ENCODE data around the gene MAMLD1.

The MAMLD1 gene

DNA sequence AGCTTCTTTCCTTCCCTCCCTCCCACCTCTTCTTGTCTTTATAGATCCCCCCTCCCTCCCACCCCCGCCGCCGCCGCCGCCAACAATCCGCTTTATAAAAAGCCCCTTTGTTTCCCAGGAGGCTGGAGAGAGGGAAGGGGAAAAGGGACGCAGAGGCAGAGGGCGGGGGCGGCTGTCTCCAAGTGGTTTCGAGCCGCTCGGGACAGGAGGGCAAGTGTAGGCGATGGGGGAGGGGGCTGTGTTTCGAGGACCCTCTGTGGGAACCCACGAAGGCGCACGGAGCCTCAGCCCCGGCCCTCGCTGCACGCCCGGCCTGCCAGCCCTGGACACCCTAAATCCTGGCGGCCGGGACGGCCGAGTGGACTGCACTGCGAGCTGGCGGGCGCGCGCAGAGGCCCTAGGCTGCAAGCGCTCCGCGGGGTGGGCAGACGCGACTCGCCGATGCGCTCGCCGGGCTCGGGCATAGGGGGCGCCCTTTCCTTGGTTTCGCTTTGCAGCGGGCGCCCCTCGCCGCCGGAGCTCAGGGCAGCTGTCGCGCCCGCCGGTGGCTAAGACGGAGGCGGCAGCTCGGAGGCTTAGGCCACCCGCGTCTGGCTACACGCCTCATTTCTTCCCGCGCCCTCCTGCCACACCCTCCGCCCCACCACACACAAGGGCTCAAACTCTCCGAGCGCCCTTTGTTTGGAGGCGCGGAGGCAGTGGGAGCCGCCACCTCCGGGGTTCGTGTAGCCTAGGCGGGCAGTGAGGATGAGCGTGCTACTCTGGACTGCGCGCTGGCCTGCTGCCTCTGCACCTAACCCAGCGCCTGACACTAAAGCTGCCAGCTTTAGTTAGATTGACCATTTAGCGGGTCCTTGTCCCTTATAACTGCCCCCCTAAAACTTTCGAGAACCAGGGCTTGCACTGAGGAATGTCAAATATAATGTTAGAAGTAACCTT lies 2.2 kb downstream of the MAMLD1 start:
- Histone ChIP-seq H3K4me3 (ENCODE audit: low read depth, low read length) (peak overlapping the region; percentile 78), H3K36me3 (ENCODE audit: control insufficient read depth, insufficient read depth, low read length) (no peaks in the 10 kb centered on the region), H3K27me3 (ENCODE audit: control insufficient read depth, insufficient read depth, low read length) (peaks cover 70% of the 10 kb centered on the region), H3K4me1 (ENCODE audit: control insufficient read depth, insufficient read depth, low read length) (peaks cover 18% of the 10 kb centered on the region), H3K9ac (ENCODE audit: low read length) (peak overlapping the region; percentile 67), H3K27ac (ENCODE audit: low read depth, low read length) (no peak overlapping the region), H3K9me3 (ENCODE audit: control insufficient read depth, insufficient read depth, low read depth, low read length) (no peaks in the 10 kb centered on the region)

DNA sequence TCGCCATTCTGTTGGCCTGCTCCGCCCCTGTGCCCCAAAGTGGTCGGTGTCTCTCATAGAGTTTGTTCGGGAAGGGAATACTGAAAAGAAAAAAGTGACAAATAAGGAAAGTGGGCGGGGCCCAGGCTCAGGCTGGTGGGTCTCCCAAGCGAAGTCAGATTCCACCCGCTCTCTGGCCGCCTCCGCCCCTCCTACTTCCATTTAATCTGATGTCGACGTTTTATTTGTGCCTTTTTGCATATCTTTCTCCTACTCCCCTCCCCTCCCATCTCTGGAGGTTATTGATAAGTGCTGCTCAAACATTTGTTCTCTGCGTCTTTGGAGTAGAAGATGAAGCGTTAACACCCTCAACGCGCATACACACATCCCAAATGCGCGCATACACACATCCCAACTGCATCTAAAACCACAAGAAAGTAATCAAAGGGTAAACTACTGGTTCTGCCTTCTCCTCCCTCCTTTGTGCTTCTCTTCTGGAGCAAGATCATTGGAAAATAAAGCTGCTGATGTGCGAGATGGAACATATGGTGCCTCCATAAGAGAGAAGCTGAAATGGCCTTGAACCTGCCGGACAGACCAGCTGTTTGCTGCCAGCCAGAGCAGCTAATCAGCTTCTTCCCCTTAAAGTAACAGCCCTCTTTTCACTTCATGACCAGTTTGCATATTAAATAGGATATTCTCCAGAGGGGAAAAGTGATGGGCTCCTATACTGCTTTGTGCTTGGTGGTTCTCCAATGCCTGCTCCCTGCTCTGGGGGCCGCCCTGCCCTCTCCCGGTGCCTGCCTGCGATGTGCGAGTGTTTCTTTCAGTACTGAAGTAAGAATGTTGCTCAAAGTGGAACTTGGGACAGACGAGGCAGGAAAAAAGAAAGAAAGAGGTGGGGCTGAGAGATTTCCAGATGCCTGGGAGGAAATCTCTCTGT lies 3.1 kb downstream of the MAMLD1 start:
- H3K4me1 ChIP-seq (ENCODE audit: control insufficient read depth, insufficient read depth, low read length) = peaks cover 18% of the 10 kb centered on the region
- peaks cover 61% of the 10 kb centered on the region for H3K27me3 ChIP-seq (ENCODE audit: control insufficient read depth, insufficient read depth, low read length)
- H3K27ac ChIP-seq (ENCODE audit: low read depth, low read length) = no peak overlapping the region
- H3K36me3 ChIP-seq (ENCODE audit: control insufficient read depth, insufficient read depth, low read length) = no peaks in the 10 kb centered on the region
- H3K4me3 ChIP-seq (ENCODE audit: low read depth, low read length) = peak overlapping the region; percentile 78
- peak overlapping the region; percentile 66 for H3K9ac ChIP-seq (ENCODE audit: low read length)
- no peaks in the 10 kb centered on the region for H3K9me3 ChIP-seq (ENCODE audit: control insufficient read depth, insufficient read depth, low read depth, low read length)

DNA sequence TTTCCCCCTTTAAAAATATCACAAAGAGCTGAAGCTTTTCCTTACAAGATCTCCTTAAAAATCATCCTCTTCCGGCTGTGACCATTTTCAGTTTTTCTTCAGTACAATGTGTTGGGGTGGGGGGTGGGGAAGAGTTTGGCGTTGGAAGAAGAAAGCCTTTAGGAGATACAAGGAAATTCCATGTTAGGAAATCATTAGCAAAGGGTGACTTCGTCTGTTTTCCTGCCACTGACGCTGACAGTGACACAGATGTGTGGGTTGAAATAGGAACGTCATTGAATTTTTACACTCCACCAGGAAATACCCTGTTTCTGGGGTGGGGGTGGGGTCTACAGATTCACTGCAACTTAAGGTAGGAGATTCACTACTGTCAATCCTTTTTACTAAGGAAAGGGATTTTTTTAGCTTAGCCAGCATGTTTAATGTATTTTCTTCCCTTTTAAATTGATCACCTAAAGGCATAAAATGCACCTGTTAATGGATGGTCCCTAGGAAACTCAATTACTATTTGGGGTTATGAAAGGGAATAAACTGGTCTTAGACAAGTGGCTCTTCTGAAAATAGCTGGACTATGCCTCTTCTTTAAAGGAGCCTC lies 3.9 kb downstream of the MAMLD1 start:
- H3K9ac ChIP-seq (ENCODE audit: low read length) = no peak overlapping the region
- peaks cover 60% of the 10 kb centered on the region for H3K27me3 ChIP-seq (ENCODE audit: control insufficient read depth, insufficient read depth, low read length)
- H3K4me3 ChIP-seq (ENCODE audit: low read depth, low read length) = peak overlapping the region; percentile 78

DNA sequence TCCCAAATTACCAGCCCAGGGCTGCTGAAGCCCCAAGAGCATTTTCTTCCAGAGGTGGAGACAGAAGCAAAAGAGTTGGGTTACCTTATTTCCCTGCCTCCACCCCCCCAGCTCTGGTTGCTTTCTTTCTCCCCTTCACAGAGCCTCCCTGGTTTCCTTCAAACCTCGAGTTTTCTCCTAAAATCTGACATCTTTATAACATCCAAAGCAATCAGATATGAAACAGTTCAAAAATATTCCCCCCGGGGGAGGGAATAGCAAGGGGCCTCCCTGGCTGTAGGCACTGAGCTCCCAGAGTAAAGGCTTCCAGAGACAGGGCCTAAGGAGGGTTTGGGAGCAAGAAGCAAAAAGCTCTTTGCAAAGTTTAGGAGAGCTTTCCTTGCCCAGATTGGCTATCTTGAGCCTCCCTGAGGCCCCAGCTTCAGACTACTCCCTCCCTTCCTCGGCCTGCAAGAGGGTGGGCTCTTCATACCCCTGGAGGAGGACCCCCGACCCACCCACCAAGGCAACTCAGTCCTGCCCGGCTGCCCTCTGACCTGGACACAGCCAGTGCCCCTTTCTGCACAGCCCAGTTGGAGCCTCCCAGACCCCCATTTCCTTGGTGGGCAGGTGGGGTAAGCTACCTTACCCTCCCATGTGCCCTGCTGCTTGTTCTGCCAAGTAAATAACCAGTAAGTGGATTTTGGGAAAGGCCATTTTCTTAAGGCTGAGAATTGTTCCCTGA lies 7.6 kb downstream of the MAMLD1 start:
- Histone ChIP-seq H3K27me3 (ENCODE audit: control insufficient read depth, insufficient read depth, low read length) (peaks cover 47% of the 10 kb centered on the region), H3K9ac (ENCODE audit: low read length) (no peak overlapping the region), H3K27ac (ENCODE audit: low read depth, low read length) (no peak overlapping the region), H3K36me3 (ENCODE audit: control insufficient read depth, insufficient read depth, low read length) (no peaks in the 10 kb centered on the region), H3K4me3 (ENCODE audit: low read depth, low read length) (no peak overlapping the region), H3K9me3 (ENCODE audit: control insufficient read depth, insufficient read depth, low read depth, low read length) (no peaks in the 10 kb centered on the region), H3K4me1 (ENCODE audit: control insufficient read depth, insufficient read depth, low read length) (peaks cover 22% of the 10 kb centered on the region)

More for the DNA sequence above, 3.9 kb downstream of the MAMLD1 start:
- H3K27ac ChIP-seq (ENCODE audit: low read depth, low read length) = no peak overlapping the region
- H3K4me1 ChIP-seq (ENCODE audit: control insufficient read depth, insufficient read depth, low read length) = peaks cover 15% of the 10 kb centered on the region
- no peaks in the 10 kb centered on the region for H3K36me3 ChIP-seq (ENCODE audit: control insufficient read depth, insufficient read depth, low read length)
- H3K9me3 ChIP-seq (ENCODE audit: control insufficient read depth, insufficient read depth, low read depth, low read length) = no peaks in the 10 kb centered on the region

DNA sequence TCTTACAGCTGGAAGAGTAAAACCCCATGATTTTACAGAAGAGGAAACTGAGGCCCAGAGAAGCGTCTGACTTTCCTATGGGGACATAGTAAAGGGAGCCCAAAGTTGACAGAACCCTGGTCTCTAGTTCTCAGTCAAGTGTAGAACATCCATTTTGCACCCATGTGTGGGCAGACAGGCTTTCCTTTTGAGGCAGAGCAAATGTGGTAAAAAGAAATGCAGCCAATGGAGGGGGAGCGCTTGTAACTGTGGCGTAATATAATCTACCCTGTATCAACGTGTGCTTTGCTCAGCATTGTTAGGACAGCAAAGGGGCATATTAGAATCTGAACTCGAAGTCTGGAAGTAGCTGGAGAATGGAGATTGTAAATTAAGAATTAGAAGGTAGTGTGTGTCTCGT lies 8.8 kb downstream of the MAMLD1 start:
- Histone ChIP-seq H3K4me1 (ENCODE audit: control insufficient read depth, insufficient read depth, low read length) (peaks cover 17% of the 10 kb centered on the region), H3K4me3 (ENCODE audit: low read depth, low read length) (no peak overlapping the region), H3K27ac (ENCODE audit: low read depth, low read length) (no peak overlapping the region), H3K27me3 (ENCODE audit: control insufficient read depth, insufficient read depth, low read length) (peaks cover 36% of the 10 kb centered on the region), H3K9ac (ENCODE audit: low read length) (no peak overlapping the region), H3K9me3 (ENCODE audit: control insufficient read depth, insufficient read depth, low read depth, low read length) (no peaks in the 10 kb centered on the region), H3K36me3 (ENCODE audit: control insufficient read depth, insufficient read depth, low read length) (no peaks in the 10 kb centered on the region)

DNA sequence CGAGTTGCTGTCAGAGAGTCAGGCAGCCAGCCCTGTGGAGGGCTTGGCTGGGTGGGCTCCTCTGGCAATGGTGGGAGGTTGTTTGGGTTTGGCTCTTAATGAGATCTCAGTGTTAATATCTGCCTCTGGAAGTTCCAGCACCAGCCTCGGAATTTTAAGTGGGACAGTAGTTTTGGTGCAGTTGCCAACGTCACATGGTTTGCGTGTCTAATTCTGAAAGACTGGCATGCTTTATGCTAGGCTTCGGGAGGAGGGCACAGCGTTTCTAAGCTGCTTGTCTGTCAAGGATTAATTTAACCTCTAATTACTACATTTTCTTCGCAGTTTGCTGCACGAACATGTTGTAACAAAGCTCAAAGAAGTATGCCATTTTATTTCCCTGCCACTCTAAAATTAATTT lies 9.2 kb downstream of the MAMLD1 start:
- H3K4me1 ChIP-seq (ENCODE audit: control insufficient read depth, insufficient read depth, low read length) = peaks cover 18% of the 10 kb centered on the region
- H3K9ac ChIP-seq (ENCODE audit: low read length) = no peak overlapping the region
- peaks cover 32% of the 10 kb centered on the region for H3K27me3 ChIP-seq (ENCODE audit: control insufficient read depth, insufficient read depth, low read length)
- no peaks in the 10 kb centered on the region for H3K36me3 ChIP-seq (ENCODE audit: control insufficient read depth, insufficient read depth, low read length)
- H3K27ac ChIP-seq (ENCODE audit: low read depth, low read length) = no peak overlapping the region
- no peaks in the 10 kb centered on the region for H3K9me3 ChIP-seq (ENCODE audit: control insufficient read depth, insufficient read depth, low read depth, low read length)
- no peak overlapping the region for H3K4me3 ChIP-seq (ENCODE audit: low read depth, low read length)

DNA sequence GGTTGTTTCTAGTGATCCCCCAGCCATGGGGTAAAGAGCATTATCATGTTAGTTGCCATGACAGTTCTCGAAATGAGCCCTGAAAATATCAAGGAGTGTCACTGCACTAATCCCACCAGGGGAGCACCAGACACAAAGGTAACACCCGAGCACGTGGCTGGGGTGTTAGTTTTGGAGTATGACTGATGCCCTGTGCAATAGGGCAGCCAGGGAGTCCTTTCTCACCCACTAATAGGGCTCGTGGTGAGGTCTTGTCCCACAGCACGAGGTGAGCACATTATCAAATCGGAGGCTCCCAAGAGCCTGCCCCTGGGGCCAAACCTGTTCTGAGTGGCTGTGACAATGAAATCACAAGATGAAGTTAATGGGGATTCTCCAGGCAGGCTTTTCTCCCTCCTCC lies 9.6 kb downstream of the MAMLD1 start:
- H3K36me3 ChIP-seq (ENCODE audit: control insufficient read depth, insufficient read depth, low read length) = no peaks in the 10 kb centered on the region
- no peaks in the 10 kb centered on the region for H3K9me3 ChIP-seq (ENCODE audit: control insufficient read depth, insufficient read depth, low read depth, low read length)
- H3K27ac ChIP-seq (ENCODE audit: low read depth, low read length) = no peak overlapping the region
- no peak overlapping the region for H3K4me3 ChIP-seq (ENCODE audit: low read depth, low read length)
- H3K4me1 ChIP-seq (ENCODE audit: control insufficient read depth, insufficient read depth, low read length) = peaks cover 18% of the 10 kb centered on the region
- no peak overlapping the region for H3K9ac ChIP-seq (ENCODE audit: low read length)
- H3K27me3 ChIP-seq (ENCODE audit: control insufficient read depth, insufficient read depth, low read length) = peaks cover 30% of the 10 kb centered on the region

DNA sequence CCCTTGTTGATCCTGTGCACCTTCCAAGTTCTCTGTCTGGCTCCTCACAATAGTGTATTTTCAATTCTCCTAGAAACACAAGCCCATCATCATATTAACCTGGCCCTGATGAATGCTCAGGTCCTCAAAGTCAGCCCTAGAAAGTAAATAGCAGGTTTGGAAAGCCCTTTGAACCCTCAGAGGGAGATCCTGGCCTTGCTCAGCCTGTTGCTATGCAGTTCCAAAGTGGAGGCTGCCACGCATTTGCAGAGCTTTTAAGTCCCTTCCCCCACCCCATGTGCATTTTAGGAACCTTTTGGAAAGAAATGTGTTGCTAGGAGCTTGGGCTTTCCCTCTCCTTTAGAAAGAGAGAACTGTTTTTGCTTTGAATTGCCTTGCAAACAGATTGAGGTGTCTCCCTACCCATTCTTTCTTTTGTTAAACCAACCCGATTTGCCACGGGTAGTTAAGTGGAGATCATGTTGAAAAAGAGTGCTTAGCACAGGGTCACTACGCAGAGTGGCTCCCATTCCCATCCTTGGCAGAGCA lies 12.2 kb downstream of the MAMLD1 start:
- no peak overlapping the region for H3K4me3 ChIP-seq (ENCODE audit: low read depth, low read length)
- peaks cover 30% of the 10 kb centered on the region for H3K27me3 ChIP-seq (ENCODE audit: control insufficient read depth, insufficient read depth, low read length)
- no peaks in the 10 kb centered on the region for H3K9me3 ChIP-seq (ENCODE audit: control insufficient read depth, insufficient read depth, low read depth, low read length)
- peaks cover 38% of the 10 kb centered on the region for H3K4me1 ChIP-seq (ENCODE audit: control insufficient read depth, insufficient read depth, low read length)
- H3K27ac ChIP-seq (ENCODE audit: low read depth, low read length) = no peak overlapping the region
- no peak overlapping the region for H3K9ac ChIP-seq (ENCODE audit: low read length)
- no peaks in the 10 kb centered on the region for H3K36me3 ChIP-seq (ENCODE audit: control insufficient read depth, insufficient read depth, low read length)

DNA sequence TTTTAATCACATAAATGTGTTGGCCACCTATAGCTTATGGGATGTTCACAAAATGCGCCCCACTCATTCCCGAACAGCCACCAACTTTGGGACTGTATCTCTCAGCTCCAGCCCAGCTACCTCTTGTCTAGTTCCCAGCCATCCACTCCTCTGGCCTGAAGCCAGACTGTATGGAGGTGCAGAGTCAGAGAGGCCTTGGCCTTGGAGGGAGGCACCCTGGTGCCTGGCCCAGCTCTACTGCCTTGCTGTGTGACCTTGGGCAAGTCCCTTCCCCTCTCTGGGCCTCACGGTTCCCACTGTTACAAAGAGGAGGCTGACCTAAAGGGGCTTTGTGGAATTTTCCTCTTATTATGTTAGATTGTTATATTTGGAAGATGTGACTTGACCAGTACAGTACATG lies 13.9 kb downstream of the MAMLD1 start:
- H3K4me3 ChIP-seq (ENCODE audit: low read depth, low read length) = no peak overlapping the region
- H3K9ac ChIP-seq (ENCODE audit: low read length) = no peak overlapping the region
- H3K4me1 ChIP-seq (ENCODE audit: control insufficient read depth, insufficient read depth, low read length) = peaks cover 38% of the 10 kb centered on the region
- no peak overlapping the region for H3K27ac ChIP-seq (ENCODE audit: low read depth, low read length)
- H3K9me3 ChIP-seq (ENCODE audit: control insufficient read depth, insufficient read depth, low read depth, low read length) = no peaks in the 10 kb centered on the region
- H3K27me3 ChIP-seq (ENCODE audit: control insufficient read depth, insufficient read depth, low read length) = peaks cover 24% of the 10 kb centered on the region
- H3K36me3 ChIP-seq (ENCODE audit: control insufficient read depth, insufficient read depth, low read length) = no peaks in the 10 kb centered on the region

DNA sequence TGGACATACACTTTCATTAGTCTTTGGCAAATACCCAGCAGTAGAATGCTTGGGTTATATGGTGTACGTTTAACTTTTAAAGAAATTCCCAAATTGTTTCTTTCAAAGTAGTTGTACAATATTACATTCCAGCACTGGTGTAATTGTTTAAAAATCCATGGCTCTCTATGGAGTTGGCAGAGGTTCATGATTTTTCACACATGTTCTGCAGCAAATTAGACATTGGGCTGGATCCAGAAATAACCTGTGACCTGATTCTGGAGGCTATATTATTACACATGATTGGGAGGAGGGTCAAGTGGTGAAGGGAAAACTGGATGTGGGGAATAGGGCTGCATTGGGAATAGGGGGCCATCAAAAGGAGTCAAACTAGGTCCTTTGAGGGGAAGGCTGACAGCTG lies 41.9 kb downstream of the MAMLD1 start:
- Histone ChIP-seq H3K27me3 (ENCODE audit: control insufficient read depth, insufficient read depth, low read length) (peaks cover 8% of the 10 kb centered on the region; the same call in 1 of the 2 replicates), H3K9me3 (ENCODE audit: control insufficient read depth, insufficient read depth, low read depth, low read length) (no peaks in the 10 kb centered on the region)

More for the DNA sequence above, 41.9 kb downstream of the MAMLD1 start:
- no peak overlapping the region for H3K4me3 ChIP-seq (ENCODE audit: low read depth, low read length)
- H3K4me1 ChIP-seq (ENCODE audit: control insufficient read depth, insufficient read depth, low read length) = no peaks in the 10 kb centered on the region
- no peak overlapping the region for H3K27ac ChIP-seq (ENCODE audit: low read depth, low read length)
- H3K9ac ChIP-seq (ENCODE audit: low read length) = no peak overlapping the region
- H3K36me3 ChIP-seq (ENCODE audit: control insufficient read depth, insufficient read depth, low read length) = no peaks in the 10 kb centered on the region

Measured in HUES6 (cell line).